Measurements from ENCODE around the gene ARHGAP19.

The ARHGAP19 gene

GRCh38 chr10:97292097-97292861 is at the start of gene ARHGAP19 (continued):
- TF ChIP-seq CTCF (tag by site-specific recombination; IDR thresholded peaks at IDR 0.05) (peak; percentile 90), GLIS1 (tag by site-specific recombination; IDR thresholded peaks at IDR 0.05) (peak; percentile 97), ZNF530 (tag by site-specific recombination; IDR thresholded peaks at IDR 0.05; ENCODE audit: low read depth) (no peak), ZNF19 (tag by site-specific recombination; IDR thresholded peaks at IDR 0.05; ENCODE audit: low read depth) (no peak), ZNF660 (tag by site-specific recombination; IDR thresholded peaks at IDR 0.05) (peak; percentile 90), ZNF280C (tag by site-specific recombination; IDR thresholded peaks at IDR 0.05) (no peak), BCL11A (tag by site-specific recombination; IDR thresholded peaks at IDR 0.05; ENCODE audit: low read depth) (peak; percentile 64; the same call in 1 of the 2 replicates), PBX3 (CRISPR knock-in tag; IDR thresholded peaks at IDR 0.05) (0 out of 2 replicates have a peak, but pooled peaks have one; percentile 52), ZFP37 (tag by site-specific recombination; IDR thresholded peaks at IDR 0.05) (peak; percentile 98), ZNF394 (tag by site-specific recombination; IDR thresholded peaks at IDR 0.05; ENCODE audit: borderline replicate concordance) (peak; percentile 75), ZNF266 (tag by site-specific recombination; IDR thresholded peaks at IDR 0.05; ENCODE audit: low read depth) (no peak), ZNF76 (tag by site-specific recombination; IDR thresholded peaks at IDR 0.05; ENCODE audit: borderline replicate concordance, low read depth) (peak; percentile 86), ZNF23 (tag by site-specific recombination; IDR thresholded peaks at IDR 0.05; ENCODE audit: borderline replicate concordance) (no peak), ZNF280D (tag by site-specific recombination; IDR thresholded peaks at IDR 0.05) (no peak), MEIS1 (CRISPR knock-in tag; IDR thresholded peaks at IDR 0.05; ENCODE audit: borderline replicate concordance) (no peak), GLI4 (tag by site-specific recombination; IDR thresholded peaks at IDR 0.05) (0 out of 2 replicates have a peak, but pooled peaks have one; percentile 33), ZBTB6 (tag by site-specific recombination; IDR thresholded peaks at IDR 0.05) (no peak), ZNF791 (tag by site-specific recombination; IDR thresholded peaks at IDR 0.05) (no peak), ZNF324 (tag by site-specific recombination; IDR thresholded peaks at IDR 0.05) (peak; percentile 97), YY1 (tag by site-specific recombination; IDR thresholded peaks at IDR 0.05) (peak; percentile 90), ZBTB48 (tag by site-specific recombination; IDR thresholded peaks at IDR 0.05) (0 out of 2 replicates have a peak, but pooled peaks have one; percentile 46), ZNF169 (tag by site-specific recombination; IDR thresholded peaks at IDR 0.05) (no peak), ZFHX2 (tag by site-specific recombination; conservative IDR thresholded peaks at IDR 0.05) (peak; percentile 95), FEZF1 (tag by site-specific recombination; IDR thresholded peaks at IDR 0.05) (peak; percentile 51)
